Thyroid gland (tissue), 4 donors: ENCODE measurements around the gene OMP. TPM values are rescaled to one million over a fixed set of nuclear protein-coding genes. Genes with fewer than 3 reads are reported as not detected.

Source experiments
- DNase-seq, 2 donors: peaks; one replicate each; pipeline ENCODE4 v3.0.0-alpha.2; 2019
- H3K27ac ChIP-seq, 3 donors: fragments of 200-600 bp; sonication (generic); 1 replicate in 2 of 3; 2 replicates in 1 of 3; pipeline ENCODE4 v1.5.1; 2016 to 2019; ENCODE audit warnings: mild to moderate bottlenecking in 1 of 3, moderate library complexity in 1 of 3
- H3K27me3 ChIP-seq: fragments of 200-600 bp; sonication (generic); one replicate; pipeline ENCODE4 v1.5.1; 2019
- H3K36me3 ChIP-seq, 2 donors: fragments of 200-600 bp; sonication (generic); one replicate each; pipeline ENCODE4 v1.5.1; 2016 to 2019
- H3K4me1 ChIP-seq, 2 donors: fragments of 200-600 bp; sonication (generic); one replicate each; pipeline ENCODE4 v1.5.1; 2017 to 2019
- H3K4me3 ChIP-seq, 3 donors: fragments of 200-600 bp; sonication (generic); replicated peaks in 1 of 3; 1 replicate in 2 of 3; 2 replicates in 1 of 3; pipeline ENCODE4 v1.5.1; 2016; ENCODE audit warnings: mild to moderate bottlenecking in 1 of 3
- H3K9me3 ChIP-seq: fragments of 200-600 bp; sonication (generic); one replicate; pipeline ENCODE4 v1.5.1; 2017
- CTCF ChIP-seq, 6 experiments: fragments of 200-600 bp in 3 of 6; fragments of 450-650 bp in 3 of 6; sonication (generic) in 3 of 6; IDR thresholded peaks; one replicate each; pipeline ENCODE4 v1.5.1; 2016 to 2019; ENCODE audit warnings: antibody characterized with exemption in 6 of 6, mild to moderate bottlenecking in 2 of 6, inconsistent platforms in 1 of 6, moderate library complexity in 1 of 6
- POLR2A ChIP-seq, 2 donors: fragments of 450-650 bp; IDR thresholded peaks; one replicate each; pipeline ENCODE4 v1.6.1; 2017; ENCODE audit warnings: antibody characterized with exemption in 2 of 2, mild to moderate bottlenecking in 2 of 2, moderate library complexity in 1 of 2
- WGBS, 2 donors: methylation state at CpG; one replicate each; pipeline ENCODE4 v1.1.5; 2017; 5-methylcytosine and 5-hydroxymethylcytosine counted together
- intact Hi-C: fragments of 100-400 bp; cut with DNase I; formaldehyde crosslinking; loops from one replicate; pipeline ENCODE4 v1.15.1; 2023
- total RNA-seq, 4 donors: library from RNA; depleted of rRNA; stranded (reverse); fragments of >200 nt; gene quantifications; one replicate each; pipeline ENCODE4 v1.2.3, GENCODE V29; 2016

Gene OMP
- total RNA-seq, 4 donors from 2014 or later: 2.3 TPM; not detected in 3

- peak; percentile 18 to 19 for DNase-seq
- no peak overlapping the region for H3K4me3 ChIP-seq
- TF ChIP-seq CTCF (IDR thresholded peaks at IDR 0.05) (peak in 3 of 6 experiments; percentile 17 to 43 (median 25)), POLR2A (IDR thresholded peaks at IDR 0.05) (no peak)
- H3K27me3 ChIP-seq: no peaks in the 10 kb centered on the region
- H3K36me3 ChIP-seq: no peaks in the 10 kb centered on the region
- intact Hi-C loops: no loop called here
- H3K4me1 ChIP-seq: no peaks in the 10 kb centered on the region
- H3K9me3 ChIP-seq: no peaks in the 10 kb centered on the region
- WGBS, 2 donors: 73 to 77% methylated on average over 8 of the region's 8 CpGs
- H3K27ac ChIP-seq: no peak overlapping the region
These were observed 10.9 kb downstream of the OMP start for GRCh38 chr11:77113382-77114088.

- Histone ChIP-seq H3K4me3 (no peak overlapping the region), H3K4me1 (no peaks in the 10 kb centered on the region), H3K27ac (no peak overlapping the region), H3K9me3 (no peaks in the 10 kb centered on the region), H3K27me3 (no peaks in the 10 kb centered on the region), H3K36me3 (no peaks in the 10 kb centered on the region)
- no peak for TF ChIP-seq CTCF (IDR thresholded peaks at IDR 0.05)
- no peak for TF ChIP-seq POLR2A (IDR thresholded peaks at IDR 0.05)
- DNase-seq: no peak
- intact Hi-C loops: no loop called here
- 91 to 92% methylated on average over 6 to 13 of the region's 13 CpGs for WGBS, 2 donors
These were observed 11.4 kb downstream of the OMP start for GRCh38 chr11:77114089-77114463.

- no peak for TF ChIP-seq POLR2A (IDR thresholded peaks at IDR 0.05)
- TF ChIP-seq CTCF (IDR thresholded peaks at IDR 0.05): no peak
- H3K36me3 ChIP-seq: no peaks in the 10 kb centered on the region
- no peaks in the 10 kb centered on the region for H3K27me3 ChIP-seq
- no peak overlapping the region for H3K4me3 ChIP-seq
- no peaks in the 10 kb centered on the region for H3K9me3 ChIP-seq
- H3K4me1 ChIP-seq: no peaks in the 10 kb centered on the region
- no peak for DNase-seq
- 95 to 99% methylated on average over 16 of the region's 16 CpGs for WGBS, 2 donors
- intact Hi-C loops: no loop called here
- no peak overlapping the region for H3K27ac ChIP-seq
These were observed 12.6 kb downstream of the OMP start for GRCh38 chr11:77115181-77115611.

GRCh38 chr11:77115956-77116355 lies 13.3 kb downstream of the OMP start:
- TF ChIP-seq POLR2A (IDR thresholded peaks at IDR 0.05) (no peak), CTCF (IDR thresholded peaks at IDR 0.05) (no peak)
- Histone ChIP-seq H3K4me3 (no peak overlapping the region), H3K27ac (no peak overlapping the region), H3K36me3 (no peaks in the 10 kb centered on the region), H3K4me1 (no peaks in the 10 kb centered on the region), H3K27me3 (no peaks in the 10 kb centered on the region), H3K9me3 (no peaks in the 10 kb centered on the region)
- no peak for DNase-seq
- intact Hi-C loops: no loop called here
- 86 to 92% methylated on average over 10 to 15 of the region's 15 CpGs for WGBS, 2 donors

- TF ChIP-seq POLR2A (IDR thresholded peaks at IDR 0.05) (no peak), CTCF (IDR thresholded peaks at IDR 0.05) (no peak)
- WGBS, 2 donors: 68 to 74% methylated on average over 7 of the region's 7 CpGs
These were observed 14.9 kb downstream of the OMP start for GRCh38 chr11:77117492-77117891.

More at GRCh38 chr11:77117492-77117891, 14.9 kb downstream of the OMP start:
- no peak overlapping the region for H3K4me3 ChIP-seq
- no peak overlapping the region for H3K27ac ChIP-seq
- intact Hi-C loops: no loop called here
- no peaks in the 10 kb centered on the region for H3K4me1 ChIP-seq
- no peaks in the 10 kb centered on the region for H3K9me3 ChIP-seq
- H3K27me3 ChIP-seq: no peaks in the 10 kb centered on the region
- no peak for DNase-seq
- no peaks in the 10 kb centered on the region for H3K36me3 ChIP-seq
